Measurements from ENCODE around the gene USP36.
"Not testable (repeated sequence)": the region's sequence is repeated elsewhere in the genome, so short reads cannot be mapped to it uniquely, and the experiment has no call there.

Gene USP36

GRCh38 chr17:78840780-78841611 lies at the start of gene USP36:
TSS of gene USP36 (minus strand) at chr17:78840814. CDS start at chr17:78836363, 4,451 bp downstream.
- intact Hi-C loops (cut with DNase I) = no loop called here
- peak; percentile 99 to 100 (median 100) for DNase-seq

- DNase-seq; intact Hi-C loops (cut with DNase I): not testable (repeated sequence)
Measured at GRCh38 chr17:78890096-78890495, 49.5 kb upstream of the USP36 start.

DNA sequence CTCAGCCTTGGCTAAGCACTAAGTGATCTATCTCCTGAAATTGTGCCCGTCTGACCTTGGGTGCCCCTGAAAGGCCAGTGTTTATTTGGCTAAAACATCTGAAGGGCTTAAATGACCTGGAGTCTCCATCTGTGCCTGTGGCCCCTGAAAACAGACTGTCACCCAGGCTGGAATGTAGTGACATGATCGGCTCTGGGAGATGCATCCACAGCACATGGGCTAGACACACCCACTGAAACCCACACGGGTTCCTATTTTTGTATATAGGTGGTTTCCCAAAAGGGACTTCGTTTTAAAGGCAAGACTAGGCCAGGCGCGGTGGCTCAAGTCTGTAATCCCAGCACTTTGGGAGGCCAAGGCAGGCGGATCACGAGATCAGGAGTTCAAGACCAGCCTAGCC lies 48.9 kb upstream of the USP36 start:
- intact Hi-C loops (cut with DNase I) = no loop called here
- DNase-seq = no peak

DNA sequence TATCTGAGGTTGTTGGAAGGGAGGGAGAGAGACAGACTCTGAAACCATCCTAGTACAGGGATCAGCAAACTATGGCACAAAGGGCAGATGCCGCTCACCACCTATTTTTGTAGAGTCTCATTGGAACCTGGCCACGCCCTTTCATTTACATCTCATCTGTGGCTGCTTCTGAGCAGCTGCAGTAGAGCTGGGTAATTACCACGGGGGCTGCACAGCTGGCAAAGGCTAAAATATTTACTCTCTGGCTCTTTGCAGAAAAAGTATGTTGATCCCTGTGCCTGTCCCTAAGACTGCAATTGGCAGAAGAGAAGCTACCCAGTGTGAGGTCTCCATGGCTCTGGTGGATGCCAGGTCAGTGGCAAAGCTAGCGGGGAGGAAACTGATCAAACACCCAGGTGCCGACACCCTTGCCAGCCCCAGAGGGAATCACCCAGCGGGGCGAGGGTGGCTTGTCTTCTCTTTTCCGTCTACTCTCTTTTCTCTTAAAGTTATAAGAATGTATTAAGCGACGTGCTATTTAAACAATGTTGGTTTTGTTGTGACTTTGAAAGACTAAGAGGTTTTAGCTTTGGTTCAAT lies 48.4 kb upstream of the USP36 start:
- DNase-seq = no peak
- intact Hi-C loops (cut with DNase I) = no loop called here

DNA sequence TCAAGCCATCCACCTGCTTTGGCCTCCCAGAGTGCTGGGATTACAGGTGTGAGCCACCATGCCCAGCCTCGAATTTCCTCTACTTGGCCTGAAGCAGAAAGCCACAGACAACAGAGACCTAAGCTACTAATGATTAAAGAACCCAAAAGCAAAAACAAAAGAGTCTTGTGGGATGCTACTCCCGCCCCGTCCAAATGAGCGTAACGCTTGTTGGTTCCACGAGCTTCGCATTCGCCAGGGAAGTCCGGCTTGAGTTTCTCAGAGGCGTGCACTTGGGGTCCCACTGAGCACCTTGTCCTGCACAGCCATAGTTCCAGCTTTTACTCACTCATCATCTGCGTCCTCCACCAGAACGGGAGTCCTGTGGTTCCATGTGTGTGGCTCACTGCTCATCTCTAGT lies 46.3 kb upstream of the USP36 start:
- intact Hi-C loops (cut with DNase I) = no loop called here
- DNase-seq = no peak

DNA sequence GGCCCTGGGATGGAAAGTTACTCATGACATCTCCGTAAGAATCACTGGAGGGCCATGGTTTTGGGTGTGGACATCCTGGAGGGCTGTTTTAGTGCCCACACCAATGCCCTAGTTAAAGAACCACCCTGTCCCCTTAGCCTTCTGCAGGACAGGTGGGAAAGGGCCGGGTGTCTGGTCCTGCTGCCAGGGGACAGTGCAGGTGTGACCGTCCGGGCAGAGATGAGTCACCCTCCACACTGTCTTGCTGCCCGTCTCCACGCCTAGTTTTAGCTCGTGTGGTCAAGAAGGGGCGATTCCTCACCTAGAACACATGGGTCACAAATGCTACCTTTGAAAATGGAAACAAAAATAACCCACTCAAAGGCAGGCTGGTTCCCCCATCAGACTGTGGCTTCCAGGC lies 45.3 kb upstream of the USP36 start:
- intact Hi-C loops (cut with DNase I) = no loop called here
- DNase-seq = no peak

GRCh38 chr17:78884876-78885667 lies 44.5 kb upstream of the USP36 start:
- intact Hi-C loops (cut with DNase I) = loop anchor here (5.0 kb wide), 1 partner anchor 47 kb away; no protein-coding TSS in a partner anchor
- no peak for DNase-seq

DNA sequence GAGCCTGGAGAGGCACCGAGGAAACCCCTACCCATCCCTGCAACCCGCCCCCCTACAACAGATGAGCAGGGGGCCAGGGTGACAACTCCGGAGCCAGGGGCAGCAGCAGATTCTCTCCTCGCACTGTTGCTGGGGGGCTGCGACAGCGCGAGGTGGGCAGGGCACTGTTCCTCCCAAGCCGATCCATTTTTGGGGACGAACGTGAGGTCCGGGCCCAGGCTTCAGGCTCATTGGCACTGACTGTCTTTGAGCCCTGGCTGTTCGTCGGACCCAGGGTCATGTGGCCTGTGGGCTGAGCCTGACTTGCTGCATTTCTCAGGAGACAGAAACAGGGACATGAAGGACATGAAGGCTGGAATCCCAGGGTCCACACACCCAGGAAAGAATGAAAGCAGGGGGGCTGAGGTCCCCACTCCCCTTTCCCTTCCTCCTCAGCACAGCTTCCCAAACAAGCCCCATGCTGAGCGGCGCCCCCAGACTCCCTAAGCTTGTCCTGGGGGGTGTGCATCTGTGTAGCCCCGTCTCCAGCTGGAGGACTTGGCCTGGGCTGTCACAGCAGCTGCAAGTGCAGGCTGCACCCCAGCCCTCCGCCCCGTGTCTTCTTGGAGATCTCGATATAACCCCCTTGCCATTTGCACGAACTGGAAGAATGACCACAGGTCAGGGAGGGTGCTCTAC lies 43.7 kb upstream of the USP36 start:
- intact Hi-C loops (cut with DNase I) = loop anchor here (5.0 kb wide), 1 partner anchor 48 kb away; no protein-coding TSS in a partner anchor
- DNase-seq = peak in 41 of 42 donors; percentile 53 to 87 (median 72)

DNA sequence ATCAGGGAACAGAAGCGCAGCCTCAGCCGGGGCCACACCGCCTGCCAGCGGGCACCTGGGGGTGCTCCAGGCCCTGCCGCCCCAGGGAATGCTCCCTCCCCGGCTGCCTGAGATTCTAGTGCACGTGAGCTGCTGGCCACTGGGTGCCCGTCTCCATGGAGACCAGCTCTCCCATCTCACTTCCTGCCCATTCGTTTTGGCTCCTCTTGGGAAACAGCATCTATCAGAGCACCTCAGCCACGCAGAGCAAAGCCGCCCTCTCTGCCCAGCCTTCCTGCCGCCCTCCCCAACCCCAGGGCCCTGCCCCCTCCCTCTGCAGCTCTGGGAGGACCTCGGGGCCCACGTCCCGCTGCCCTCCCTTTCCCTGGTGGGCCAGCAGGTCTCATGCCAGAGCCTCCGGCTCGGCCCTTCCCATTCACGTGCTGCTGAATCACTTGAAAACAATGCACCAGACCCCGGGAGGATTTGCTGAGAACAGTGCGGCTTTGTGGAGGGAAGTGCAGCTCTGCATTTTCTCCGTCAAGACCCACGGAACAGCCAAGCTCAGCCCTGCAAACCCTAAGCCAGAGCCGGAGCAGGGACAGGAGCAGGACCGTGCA lies 43.0 kb upstream of the USP36 start:
- intact Hi-C loops (cut with DNase I) = loop anchor here (5.0 kb wide), 1 partner anchor 49 kb away; no protein-coding TSS in a partner anchor
- DNase-seq = peak; percentile 79 to 97 (median 89)

GRCh38 chr17:78883089-78883532 lies 42.5 kb upstream of the USP36 start:
- peak in 11 of 42 donors; percentile 12 to 74 (median 45) for DNase-seq
- intact Hi-C loops (cut with DNase I) = loop anchor here (5.0 kb wide), 1 partner anchor 49 kb away; no protein-coding TSS in a partner anchor

GRCh38 chr17:78882540-78883088 lies 42.0 kb upstream of the USP36 start:
- DNase-seq = peak in 1 of 42 donors; percentile 34
- intact Hi-C loops (cut with DNase I) = loop anchor here (5.0 kb wide), 1 partner anchor 50 kb away; no protein-coding TSS in a partner anchor

- peak in 12 of 42 donors; percentile 21 to 82 (median 53) for DNase-seq
- intact Hi-C loops (cut with DNase I) = loop anchor here (5.0 kb wide), 1 partner anchor 53 kb away; no protein-coding TSS in a partner anchor
Measured at GRCh38 chr17:78879635-78880186, 39.1 kb upstream of the USP36 start.

DNA sequence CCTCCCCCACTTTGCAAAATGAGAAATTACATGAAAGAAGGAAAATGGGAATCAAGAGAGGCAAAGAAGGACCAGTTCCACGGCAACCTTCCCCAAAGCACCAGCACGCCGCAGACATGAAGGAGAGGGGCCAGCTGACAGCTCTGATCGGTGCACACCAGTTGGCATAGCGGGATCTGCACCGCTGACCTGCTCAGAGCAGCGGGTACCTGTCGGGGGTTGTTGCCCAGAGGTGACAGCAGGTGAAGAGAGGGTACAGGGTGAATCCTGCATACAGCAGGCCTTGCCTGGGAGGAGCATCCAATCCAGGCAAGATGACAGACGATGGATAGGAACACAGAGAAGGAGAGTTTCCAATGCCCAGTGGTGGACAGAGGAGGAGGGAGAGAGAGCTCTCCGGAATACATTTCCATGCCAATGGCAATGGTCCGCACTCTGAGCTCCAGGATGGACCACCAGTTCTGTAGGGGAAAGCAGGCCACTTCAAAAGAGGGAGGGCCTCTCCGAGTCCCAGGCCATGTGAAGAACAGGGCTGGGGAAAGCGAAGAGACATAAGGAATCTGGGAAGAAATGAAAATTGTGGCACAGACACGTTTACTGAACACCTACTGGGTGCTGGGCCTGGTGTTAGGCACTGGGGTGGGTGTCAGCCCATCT lies 38.4 kb upstream of the USP36 start:
- DNase-seq = no peak

GRCh38 chr17:78878261-78878660 lies 37.6 kb upstream of the USP36 start:
- intact Hi-C loops (cut with DNase I) = no loop called here
- DNase-seq = no peak

More for the DNA sequence above, 38.4 kb upstream of the USP36 start:
- intact Hi-C loops (cut with DNase I) = no loop called here

DNA sequence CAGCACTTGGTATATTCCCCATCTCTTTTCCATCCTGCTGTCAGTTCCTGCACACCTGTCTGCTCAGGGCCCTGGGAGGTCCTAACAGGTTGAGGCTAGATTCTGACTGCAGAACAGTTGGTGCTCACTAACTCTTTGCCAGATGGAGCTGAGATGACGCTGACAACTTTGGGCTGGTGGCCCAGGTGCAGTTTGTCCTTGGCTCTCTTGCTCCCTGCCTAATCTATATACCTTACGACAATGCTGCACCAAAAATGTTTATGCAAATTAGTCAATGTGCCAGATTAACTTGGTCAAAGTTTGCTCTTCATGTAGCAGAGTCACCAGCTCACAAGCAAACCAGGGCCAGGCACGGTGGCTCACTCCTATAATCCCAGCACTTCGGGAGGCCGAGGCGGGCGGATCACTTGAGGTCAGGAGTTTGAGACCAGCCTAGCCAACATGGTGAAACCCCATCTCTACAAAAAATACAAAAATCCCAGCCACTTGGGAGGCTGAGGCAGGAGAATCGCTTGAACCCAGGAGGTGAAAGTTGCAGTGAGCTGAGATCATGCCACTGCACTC lies 36.4 kb upstream of the USP36 start:
- DNase-seq; intact Hi-C loops (cut with DNase I): not testable (repeated sequence)

DNA sequence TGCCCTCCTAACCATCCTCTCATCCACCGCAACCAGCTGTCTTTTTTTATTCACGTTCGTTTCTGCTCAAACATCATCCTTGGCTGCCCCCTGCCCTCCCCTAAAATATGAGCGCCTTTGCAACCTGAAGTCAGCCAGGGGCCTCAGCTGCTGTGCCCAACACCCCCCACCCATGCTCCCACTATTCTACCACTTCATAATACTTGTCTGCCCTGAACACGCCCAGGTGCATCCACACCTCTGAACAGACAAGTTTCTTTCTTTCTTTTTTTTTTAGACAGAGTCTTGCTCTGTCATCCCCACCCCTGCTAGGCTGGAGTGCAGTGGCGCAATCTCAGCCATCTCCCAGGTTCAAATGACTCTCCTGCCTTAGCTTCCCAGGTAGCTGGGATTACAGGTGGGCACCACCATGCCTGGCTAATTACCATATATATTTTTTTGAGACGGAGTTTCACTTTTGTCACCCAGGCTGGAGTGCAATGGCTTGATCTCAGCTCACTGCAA lies 35.5 kb upstream of the USP36 start:
- no peak for DNase-seq
- intact Hi-C loops (cut with DNase I) = no loop called here
